ENCODE measurements around the gene SLC25A33. TPM values are rescaled to one million over a fixed set of nuclear protein-coding genes. Genes with fewer than 3 reads are reported as not detected.

SLC25A33 gene
- total and polyA plus RNA-seq, 2 of the 8 experiments (the other 6 are each of a cell fraction or from before 2014, with no cell fraction given): 7.8 to 12.8 TPM

DNA sequence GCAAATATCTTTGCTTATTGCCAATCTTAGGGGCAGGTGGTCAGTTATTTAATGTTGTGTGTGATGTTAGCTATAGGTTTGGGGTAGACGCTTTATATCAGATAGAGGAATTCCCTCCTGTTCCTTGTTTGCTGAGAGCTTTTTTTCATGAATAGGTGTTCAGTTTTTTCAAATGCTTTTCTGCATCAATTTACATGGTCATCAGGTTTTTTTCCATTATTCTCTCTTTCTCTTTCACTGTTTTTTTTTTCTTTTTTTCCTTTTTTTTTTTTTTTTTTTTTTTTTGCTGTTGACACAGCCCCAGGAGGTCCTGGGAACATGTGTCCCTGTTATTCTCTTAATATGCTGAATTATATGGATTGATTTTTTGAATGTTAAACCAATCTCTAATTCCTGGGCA, 3.0 kb upstream of the SLC25A33 start:
- Histone ChIP-seq H2BK5ac (ENCODE audit: low read depth, low read length) (no peak overlapping the region), H3K14ac (ENCODE audit: insufficient read length) (no peak overlapping the region), H3K4me1 (replicated peaks in 1 of 4; ENCODE audit: control insufficient read depth in 3 of 4, insufficient read depth in 4 of 4, low read length in 3 of 4) (peaks cover 0 to 12% (median 5%) of the 10 kb centered on the region in 4 experiments; a peak in 3 of 7 replicates), H3K79me1 (ENCODE audit: low read depth, low read length) (0 out of 2 replicates have a peak, but pooled peaks cover 2% of the 10 kb centered on the region), H3K9ac (replicated peaks in 1 of 4; ENCODE audit: extremely low read depth in 1 of 4, low read depth in 3 of 4, low read length in 3 of 4) (no peak overlapping the region), H3K4me3 (ENCODE audit: extremely low read depth in 1 of 4, insufficient read depth in 2 of 4, low read depth in 3 of 4, low read length in 4 of 4) (no peak overlapping the region), H2BK15ac (ENCODE audit: low read length) (no peak overlapping the region), H3K23me2 (ENCODE audit: low read depth, low read length) (peaks cover 4% of the 10 kb centered on the region; the same call in 1 of the 2 replicates), H3K4me2 (ENCODE audit: insufficient read depth in 1 of 2, low read depth in 2 of 2, low read length in 2 of 2) (no peak overlapping the region), H3K18ac (ENCODE audit: extremely low read depth, low read length) (no peak overlapping the region), H2AK5ac (ENCODE audit: low read depth, low read length) (no peak overlapping the region), H3K27me3 (replicated peaks in 1 of 4; ENCODE audit: control insufficient read depth in 3 of 4, extremely low read depth in 1 of 4, insufficient read depth in 3 of 4, low read length in 3 of 4) (no peaks in the 10 kb centered on the region), H3K9me3 (ENCODE audit: insufficient read depth in 2 of 2, low read depth in 1 of 2, low read length in 1 of 2) (no peaks in the 10 kb centered on the region), H4K91ac (replicated peaks; ENCODE audit: insufficient read length, low read length) (no peak overlapping the region), H2AFZ (ENCODE audit: low read length) (no peak overlapping the region), H2BK20ac (ENCODE audit: low read length) (no peak overlapping the region), H3K27ac (ENCODE audit: low read depth, low read length) (no peak overlapping the region), H3K23ac (ENCODE audit: insufficient read length) (no peak overlapping the region), H3K79me2 (ENCODE audit: control insufficient read depth in 1 of 2, insufficient read depth in 2 of 2, low read length in 2 of 2) (peaks cover 4 to 12% of the 10 kb centered on the region in 2 experiments), H4K5ac (ENCODE audit: insufficient read length, low read depth, low read length) (no peak overlapping the region), H4K20me1 (replicated peaks in 1 of 2; ENCODE audit: control insufficient read depth in 1 of 2, insufficient read depth in 2 of 2, low read length in 2 of 2) (peaks cover 6 to 7% of the 10 kb centered on the region in 2 experiments), H3K56ac (replicated peaks; ENCODE audit: insufficient read length, low read depth, low read length) (no peak overlapping the region), H4K8ac (ENCODE audit: extremely low read depth, insufficient read depth, low read length) (no peak overlapping the region), H3K4ac (replicated peaks; ENCODE audit: insufficient read length, low read depth, low read length) (no peak overlapping the region), H2BK120ac (replicated peaks; ENCODE audit: low read depth, low read length) (no peak overlapping the region), H2BK12ac (ENCODE audit: low read depth, low read length) (no peak overlapping the region), H3K36me3 (ENCODE audit: control insufficient read depth in 2 of 4, insufficient read depth in 4 of 4, low read length in 3 of 4) (no peaks in the 10 kb centered on the region)
- no peak for DNase-seq (ENCODE audit: low read depth in 1 of 2, low spot score in 2 of 2)
- POLR2A ChIA-PET (ENCODE audit: partially characterized antibody): no interaction called here
- no peak for FAIRE-seq
- 92% methylated on average over 1 of the region's 1 CpG; no CpG with 5 or more reads in 1 of the 2 experiments for WGBS, 2 experiments (ENCODE audit: extremely low coverage in 1 of 2, insufficient coverage in 1 of 2, insufficient read length in 1 of 2, insufficient replicate concordance in 2 of 2, low coverage in 1 of 2, low lambda C conversion rate in 2 of 2, missing lambda C conversion rate in 1 of 2)
- TF ChIP-seq HDAC6 (IDR thresholded peaks at IDR 0.05; ENCODE audit: low read depth, low read length) (no peak), JUND (IDR thresholded peaks at IDR 0.05; ENCODE audit: low read length) (no peak)
- TF ChIP-seq, protein P1, sequence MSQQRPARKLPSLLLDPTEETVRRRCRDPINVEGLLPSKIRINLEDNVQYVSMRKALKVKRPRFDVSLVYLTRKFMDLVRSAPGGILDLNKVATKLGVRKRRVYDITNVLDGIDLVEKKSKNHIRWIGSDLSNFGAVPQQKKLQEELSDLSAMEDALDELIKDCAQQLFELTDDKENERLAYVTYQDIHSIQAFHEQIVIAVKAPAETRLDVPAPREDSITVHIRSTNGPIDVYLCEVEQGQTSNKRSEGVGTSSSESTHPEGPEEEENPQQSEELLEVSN (IDR thresholded peaks at IDR 0.05): no peak
- CTCF ChIA-PET (ENCODE audit: partially characterized antibody): interaction anchor here (0.7 to 1.4 kb wide), 3 partner anchors 18 to 257 kb away, joined by 3 read pairs; no protein-coding TSS in a partner anchor

Measured in H1 (cell line).